PC-9 (cell line): Measurements from ENCODE around the gene AKNAD1. TPM values are rescaled to one million over a fixed set of nuclear protein-coding genes. Genes with fewer than 3 reads are reported as not detected.
"Not testable (repeated sequence)": the region's sequence is repeated elsewhere in the genome, so short reads cannot be mapped to it uniquely, and the experiment has no call there.

Experiments used
- BruUV-seq: library from RNA; stranded (reverse); fragments of 400-500 nt; replicated peaks from 2 replicates; lab custom pipeline; 2021; lab: Mats Ljungman, UMichigan
- CTCF ChIA-PET: fragments of 300-600 bp; sonication (Branson Sonifier 250); formaldehyde crosslinking; loops from one replicate; lab custom pipeline; 2022; ENCODE audit warnings: antibody characterized with exemption; lab: Charles Lee
- POLR2A ChIA-PET: fragments of 300-600 bp; sonication (Branson Sonifier 250); formaldehyde crosslinking; loops from one replicate; lab custom pipeline; 2022; ENCODE audit warnings: antibody characterized with exemption; ENCODE audit not compliant: unreplicated experiment; lab: Charles Lee
- DNase-seq, 2 experiments: peaks; one replicate each; pipeline versions ENCODE4 v3.0.0 to v3.0.0-alpha.2; 2015 to 2022; ENCODE audit warnings: mixed read lengths in 1 of 2
- H2AFZ ChIP-seq: fragments of 200-600 bp; sonication (generic); 2 replicates; pipeline ENCODE4 v1.8.1; 2017; ENCODE audit warnings: antibody characterized with exemption
- H3F3A ChIP-seq: fragments of 200-600 bp; sonication (generic); 2 replicates; pipeline ENCODE4 v1.8.1; 2017; ENCODE audit warnings: antibody characterized with exemption, mild to moderate bottlenecking, low read depth; ENCODE audit not compliant: insufficient read depth
- H3K27ac ChIP-seq: fragments of 200-600 bp; sonication (generic); 2 replicates; pipeline ENCODE4 v1.6.1; 2016; ENCODE audit warnings: mixed run types
- H3K27me3 ChIP-seq: fragments of 200-600 bp; sonication (generic); 2 replicates; pipeline ENCODE4 v1.6.1; 2016; ENCODE audit warnings: low read depth, mixed run types; ENCODE audit not compliant: insufficient read depth
- H3K36me3 ChIP-seq: fragments of 200-600 bp; sonication (generic); 2 replicates; pipeline ENCODE4 v1.6.1; 2016; ENCODE audit warnings: low read depth, mixed run types
- H3K4me1 ChIP-seq: fragments of 200-600 bp; sonication (generic); replicated peaks from 2 replicates; pipeline ENCODE4 v1.6.1; 2016; ENCODE audit warnings: mixed run types; ENCODE audit not compliant: insufficient read depth
- H3K4me2 ChIP-seq: fragments of 200-600 bp; sonication (generic); 2 replicates; pipeline ENCODE4 v1.6.1; 2017; ENCODE audit warnings: mixed run types
- H3K4me3 ChIP-seq: fragments of 200-600 bp; sonication (generic); 2 replicates; pipeline ENCODE4 v1.6.1; 2016; ENCODE audit warnings: mixed run types
- H3K79me2 ChIP-seq: fragments of 200-600 bp; sonication (generic); 2 replicates; pipeline ENCODE4 v1.6.1; 2017; ENCODE audit warnings: low read depth, mixed run types
- H3K9me2 ChIP-seq: fragments of 200-600 bp; sonication (generic); 2 replicates; pipeline ENCODE4 v1.8.1; 2017; ENCODE audit warnings: mild to moderate bottlenecking; ENCODE audit not compliant: insufficient read depth
- H3K9me3 ChIP-seq: fragments of 200-600 bp; sonication (generic); 2 replicates; pipeline ENCODE4 v1.8.1; 2016; ENCODE audit warnings: low read depth; ENCODE audit not compliant: insufficient read depth
- H4K20me1 ChIP-seq: fragments of 200-600 bp; sonication (generic); 2 replicates; pipeline ENCODE4 v1.8.1; 2017; ENCODE audit not compliant: insufficient read depth
- CTCF ChIP-seq: fragments of 200-600 bp; sonication (generic); conservative IDR thresholded peaks from 2 replicates; pipeline ENCODE4 v1.6.1; 2017; ENCODE audit warnings: mixed run types, antibody characterized with exemption, mild to moderate bottlenecking, moderate library complexity
- EZH2 ChIP-seq: fragments of 200-600 bp; sonication (generic); IDR thresholded peaks from 2 replicates; pipeline ENCODE4 v1.8.0; 2017; ENCODE audit warnings: antibody characterized with exemption, low read depth
- intact Hi-C: fragments of 100-400 bp; cut with micrococcal nuclease; formaldehyde crosslinking; loops from one replicate; pipeline ENCODE4 v1.10.0; 2022; ENCODE audit not compliant: unreplicated experiment
- total RNA-seq: library from RNA; stranded (reverse); gene quantifications from 2 replicates; pipeline ENCODE4 v1.2.3, GENCODE V29; 2021

Gene AKNAD1
- total RNA-seq, 1 experiment from 2014 or later: not detected

GRCh38 chr1:108889706-108890384 lies 33.0 kb upstream of the AKNAD1 start:
- TF ChIP-seq EZH2 (no peak), CTCF (no peak)
- H3K27me3 ChIP-seq: no peaks in the 10 kb centered on the region

GRCh38 chr1:108889006-108889645 lies 32.2 kb upstream of the AKNAD1 start:
- H3K9me3 ChIP-seq, DNase-seq, H3K27ac ChIP-seq, H3K4me3 ChIP-seq, H3F3A ChIP-seq, H3K4me2 ChIP-seq, H3K9me2 ChIP-seq, H3K4me1 ChIP-seq, POLR2A ChIA-PET, H4K20me1 ChIP-seq, BruUV-seq, H2AFZ ChIP-seq, intact Hi-C loops, CTCF ChIA-PET, H3K27me3 ChIP-seq: not testable (repeated sequence)
- peaks cover 14% of the 10 kb centered on the region; the same call in 1 of the 2 replicates for H3K36me3 ChIP-seq
- peaks cover 20% of the 10 kb centered on the region for H3K79me2 ChIP-seq

More at GRCh38 chr1:108889706-108890384, 33.0 kb upstream of the AKNAD1 start:
- H4K20me1 ChIP-seq: no peaks in the 10 kb centered on the region
- no peak overlapping the region for H2AFZ ChIP-seq
- no TSS peak for BruUV-seq
- H3K4me1 ChIP-seq: no peaks in the 10 kb centered on the region
- H3K4me2 ChIP-seq: no peak overlapping the region
- intact Hi-C loops: loop anchor here (10.0 kb wide), 2 partner anchors 195 to 745 kb away; partner anchors contain the start of gene PRPF38B
- H3K27ac ChIP-seq: no peak overlapping the region
- H3K9me2 ChIP-seq: no peaks in the 10 kb centered on the region
- ChIA-PET POLR2A (interaction anchor here (0.7 kb wide), 1 partner anchor 208 kb away, joined by 3 read pairs; no protein-coding TSS in a partner anchor), CTCF (interaction anchor here (0.5 kb wide), 1 partner anchor 62 kb away, joined by 5 read pairs; no protein-coding TSS in a partner anchor)
- no peaks in the 10 kb centered on the region for H3K9me3 ChIP-seq
- DNase-seq: no peak
- peaks cover 9% of the 10 kb centered on the region; the same call in 1 of the 2 replicates for H3K36me3 ChIP-seq
- no peaks in the 10 kb centered on the region for H3F3A ChIP-seq
- peaks cover 13% of the 10 kb centered on the region for H3K79me2 ChIP-seq
- no peak overlapping the region for H3K4me3 ChIP-seq

- intact Hi-C loops: no loop called here
- Histone ChIP-seq H3K9me3 (no peaks in the 10 kb centered on the region), H4K20me1 (no peaks in the 10 kb centered on the region), H3K79me2 (peaks cover 48% of the 10 kb centered on the region), H3K4me3 (no peak overlapping the region), H3K9me2 (no peaks in the 10 kb centered on the region), H3K4me1 (peaks cover 7% of the 10 kb centered on the region), H3K36me3 (peaks cover 14% of the 10 kb centered on the region; the same call in 1 of the 2 replicates), H2AFZ (no peak overlapping the region), H3K27ac (no peak overlapping the region), H3F3A (peaks cover 2% of the 10 kb centered on the region), H3K27me3 (no peaks in the 10 kb centered on the region), H3K4me2 (no peak overlapping the region)
- TF ChIP-seq EZH2 (no peak), CTCF (no peak)
- no TSS peak for BruUV-seq
- ChIA-PET CTCF (interaction anchor here (0.6 kb wide), 1 partner anchor 9 kb away, joined by 3 read pairs; no protein-coding TSS in a partner anchor), POLR2A (no interaction called here)
- DNase-seq: no peak
Observed at GRCh38 chr1:108886292-108886691, 29.4 kb upstream of the AKNAD1 start.
